Osteocyte (in vitro differentiated cells): Measurements from ENCODE around the gene F8. TPM values are rescaled to one million over a fixed set of nuclear protein-coding genes. Genes with fewer than 3 reads are reported as not detected.
"Not testable (repeated sequence)": the region's sequence is repeated elsewhere in the genome, so short reads cannot be mapped to it uniquely, and the experiment has no call there.

Source experiments
- DNase-seq: peaks from one replicate; pipeline ENCODE4 v3.0.0; 2021; ENCODE audit warnings: mixed read lengths; ENCODE audit not compliant: unreplicated experiment; ENCODE audit errors: extremely low spot score
- H3K27ac Mint-ChIP-seq: one replicate; pipeline ENCODE4 v1.8.0; 2021; ENCODE audit warnings: mild to moderate bottlenecking, mixed read lengths; ENCODE audit not compliant: unreplicated experiment
- H3K27me3 Mint-ChIP-seq: one replicate; pipeline ENCODE4 v1.8.0; 2021; ENCODE audit warnings: mixed read lengths; ENCODE audit not compliant: unreplicated experiment
- H3K36me3 Mint-ChIP-seq: one replicate; pipeline ENCODE4 v1.8.0; 2021; ENCODE audit warnings: mixed read lengths; ENCODE audit not compliant: unreplicated experiment
- H3K4me1 Mint-ChIP-seq: one replicate; pipeline ENCODE4 v1.8.0; 2021; ENCODE audit warnings: mixed read lengths; ENCODE audit not compliant: unreplicated experiment
- H3K4me3 Mint-ChIP-seq: one replicate; pipeline ENCODE4 v1.8.0; 2021; ENCODE audit warnings: mild to moderate bottlenecking, moderate library complexity, mixed read lengths; ENCODE audit not compliant: unreplicated experiment
- H3K9me3 Mint-ChIP-seq: one replicate; pipeline ENCODE4 v1.8.0; 2021; ENCODE audit warnings: mixed read lengths; ENCODE audit not compliant: unreplicated experiment
- CTCF ChIP-seq: fragments of 200-600 bp; sonication (generic); IDR thresholded peaks from 2 replicates; pipeline ENCODE4 v1.5.0; 2021; ENCODE audit warnings: antibody characterized with exemption, mild to moderate bottlenecking, moderate library complexity
- total RNA-seq: library from RNA; stranded (reverse); gene quantifications from 2 replicates; pipeline ENCODE4 v1.2.1, GENCODE V29; 2021

The F8 gene
- total RNA-seq, 1 donor from 2014 or later: 2.2 TPM

DNA sequence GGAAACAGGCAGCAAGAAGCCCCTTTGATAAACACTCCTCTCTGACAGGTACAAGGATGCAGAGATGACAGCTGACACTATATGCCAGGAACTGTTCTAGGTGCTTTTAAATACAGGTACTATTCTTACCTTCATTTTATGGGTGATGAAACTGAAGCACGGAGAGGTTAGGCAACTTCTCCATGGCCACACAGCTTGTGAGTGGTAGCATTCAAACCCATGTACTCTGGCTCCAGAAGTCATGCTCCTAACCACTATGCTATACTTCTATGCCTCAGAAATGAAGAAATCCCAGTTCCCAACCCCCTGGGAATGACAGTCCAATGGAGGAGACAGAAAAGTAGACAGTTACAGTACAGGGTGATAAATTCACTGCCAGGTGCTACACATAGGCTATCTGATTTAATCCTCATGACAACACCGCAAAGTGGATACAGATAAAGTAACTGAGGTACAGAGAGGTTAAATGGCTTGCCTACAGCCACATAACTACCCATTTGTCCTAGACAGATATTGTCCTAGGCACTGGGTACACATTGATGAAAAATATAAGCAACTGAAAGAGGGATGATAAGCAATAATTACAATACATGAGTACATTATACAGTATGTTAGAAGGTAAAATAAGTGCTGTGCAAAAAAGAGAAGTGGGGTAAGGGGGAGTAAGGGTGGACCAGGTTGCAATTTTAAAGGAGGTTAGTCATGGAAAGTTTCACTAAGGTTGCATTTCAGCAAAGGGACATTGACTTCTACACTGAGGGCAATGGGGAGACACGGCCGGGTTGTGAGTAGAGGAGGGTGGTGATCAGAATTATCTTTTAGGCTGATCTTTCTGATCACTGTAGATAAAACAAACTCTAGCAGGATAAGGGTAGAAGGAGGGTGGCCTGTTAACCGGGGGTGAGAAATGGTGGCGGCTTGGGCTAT lies 1.6 kb upstream of the F8 start:
- Mint-ChIP-seq H3K27ac (no peak overlapping the region), H3K36me3 (no peaks in the 10 kb centered on the region), H3K4me3 (no peak overlapping the region), H3K9me3 (no peaks in the 10 kb centered on the region), H3K4me1 (peaks cover 11% of the 10 kb centered on the region), H3K27me3 (peaks cover 20% of the 10 kb centered on the region)
- no peak for DNase-seq
- no peak for TF ChIP-seq CTCF

- Mint-ChIP-seq H3K36me3 (no peaks in the 10 kb centered on the region), H3K9me3 (no peaks in the 10 kb centered on the region), H3K27ac (no peak overlapping the region), H3K27me3 (peaks cover 20% of the 10 kb centered on the region), H3K4me3 (no peak overlapping the region), H3K4me1 (no peaks in the 10 kb centered on the region)
- no peak for TF ChIP-seq CTCF
- DNase-seq: no peak
Measured at GRCh38 chrX:155020591-155020990, 1.9 kb downstream of the F8 start.

DNA sequence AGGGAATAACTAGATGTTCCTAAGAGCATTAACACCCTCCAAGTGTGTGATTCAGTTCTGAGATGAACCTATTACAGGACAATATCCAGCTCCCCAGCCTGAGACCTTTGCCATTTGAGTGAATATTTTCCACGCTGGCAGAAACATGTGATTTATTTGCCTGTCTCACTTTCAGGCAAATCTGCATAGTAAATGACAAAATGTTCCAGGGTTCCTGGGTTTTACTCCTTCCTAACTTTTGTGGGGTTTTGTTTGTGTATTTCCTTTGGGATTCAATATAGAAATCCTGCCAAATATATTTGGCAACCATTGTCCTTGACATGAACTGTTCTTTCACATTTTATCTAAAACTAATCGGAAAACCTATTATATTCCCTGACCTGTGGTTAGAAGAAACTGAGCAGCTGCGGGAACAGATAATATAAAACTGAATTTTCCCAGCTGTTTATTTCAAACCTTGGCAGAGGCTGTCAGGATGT lies 12.5 kb downstream of the F8 start:
- H3K9me3 Mint-ChIP-seq: peaks cover 13% of the 10 kb centered on the region
- H3K4me3 Mint-ChIP-seq: no peak overlapping the region
- H3K36me3 Mint-ChIP-seq: no peaks in the 10 kb centered on the region
- H3K27me3 Mint-ChIP-seq: peaks cover 4% of the 10 kb centered on the region
- H3K27ac Mint-ChIP-seq: no peak overlapping the region
- DNase-seq: no peak
- TF ChIP-seq CTCF: no peak
- H3K4me1 Mint-ChIP-seq: no peaks in the 10 kb centered on the region

- not testable (repeated sequence) for H3K27ac Mint-ChIP-seq, DNase-seq, H3K4me1 Mint-ChIP-seq, H3K36me3 Mint-ChIP-seq, H3K4me3 Mint-ChIP-seq, H3K27me3 Mint-ChIP-seq
- peaks cover 12% of the 10 kb centered on the region for H3K9me3 Mint-ChIP-seq
Measured at GRCh38 chrX:155008578-155008977, 13.9 kb downstream of the F8 start.

- not testable (repeated sequence) for H3K27ac Mint-ChIP-seq, H3K4me3 Mint-ChIP-seq, H3K27me3 Mint-ChIP-seq, H3K36me3 Mint-ChIP-seq, H3K4me1 Mint-ChIP-seq, DNase-seq
- peaks cover 18% of the 10 kb centered on the region for H3K9me3 Mint-ChIP-seq
Measured at GRCh38 chrX:155006913-155007671, 15.4 kb downstream of the F8 start.

GRCh38 chrX:155006379-155006778 lies 16.1 kb downstream of the F8 start:
- H3K27ac Mint-ChIP-seq, DNase-seq, H3K27me3 Mint-ChIP-seq, H3K4me3 Mint-ChIP-seq, H3K36me3 Mint-ChIP-seq, H3K4me1 Mint-ChIP-seq: not testable (repeated sequence)
- peaks cover 21% of the 10 kb centered on the region for H3K9me3 Mint-ChIP-seq
